Activated naive CD8-positive, alpha-beta T cell treated with anti-CD3 and anti-CD28 coated beads, Interleukin-2, amount 50 U/mL, for 24 hours (primary cell): ENCODE data around the gene TUG1.

Source experiments
- ATAC-seq: fragments of 150-1000 bp; cut with Tn5 transposase; one replicate; pipeline ENCODE4 v1.10.0; 2021
- DNase-seq: peaks from one replicate; pipeline ENCODE4 v3.0.0; 2021
- H3K27ac Mint-ChIP-seq: one replicate; pipeline ENCODE4 v1.8.0; 2021; ENCODE audit warnings: mild to moderate bottlenecking, mixed read lengths
- H3K27me3 Mint-ChIP-seq: one replicate; pipeline ENCODE4 v1.8.0; 2021; ENCODE audit warnings: mixed read lengths
- H3K36me3 Mint-ChIP-seq: one replicate; pipeline ENCODE4 v1.8.0; 2021; ENCODE audit warnings: low read depth, mixed read lengths
- H3K4me1 Mint-ChIP-seq: one replicate; pipeline ENCODE4 v1.8.0; 2021; ENCODE audit warnings: mixed read lengths
- H3K4me3 Mint-ChIP-seq: one replicate; pipeline ENCODE4 v1.8.0; 2021; ENCODE audit warnings: mild to moderate bottlenecking, moderate library complexity, mixed read lengths
- H3K9me3 Mint-ChIP-seq: one replicate; pipeline ENCODE4 v1.8.0; 2021; ENCODE audit warnings: mixed read lengths

The TUG1 gene

DNA sequence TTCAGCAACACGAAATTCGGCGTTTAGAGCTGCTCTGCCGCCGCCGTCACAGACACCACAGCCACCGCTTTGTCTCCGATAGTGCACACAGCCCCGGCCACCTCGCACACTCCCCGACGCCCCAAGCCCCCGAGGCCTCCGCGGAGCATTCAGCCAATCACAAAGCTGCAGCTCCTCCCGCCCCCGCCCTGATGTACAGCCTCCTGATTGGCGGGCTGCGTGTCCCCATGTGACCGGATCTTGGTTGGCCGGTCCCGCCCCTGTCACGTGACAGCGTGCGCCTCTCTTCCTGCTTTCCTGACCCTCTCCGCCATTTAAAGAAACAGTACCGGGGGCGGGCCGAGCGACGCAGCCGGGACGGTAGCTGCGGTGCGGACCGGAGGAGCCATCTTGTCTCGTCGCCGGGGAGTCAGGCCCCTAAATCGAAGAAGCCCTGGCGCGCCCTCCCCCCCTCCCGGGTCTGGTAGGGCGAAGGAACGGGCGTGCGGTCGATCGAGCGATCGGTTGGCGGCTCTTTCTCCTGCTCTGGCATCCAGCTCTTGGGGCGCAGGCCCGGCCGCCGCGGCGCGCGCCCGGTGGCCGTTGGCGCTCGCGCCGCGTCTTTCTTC lies at the start of gene TUG1:
TUG1 (plus strand) TSS at position 342 of the 608 bp plus-strand sequence.
- Mint-ChIP-seq H3K9me3 (peaks cover 50% of the 10 kb centered on the region), H3K36me3 (peaks cover 81% of the 10 kb centered on the region), H3K4me3 (peak within 1 kb of the TSS; percentile 87), H3K4me1 (peaks cover 46% of the 10 kb centered on the region), H3K27me3 (peaks cover 2% of the 10 kb centered on the region), H3K27ac (peak within 1 kb of the TSS; percentile 96)
- peak; percentile 97 for DNase-seq
- peak; percentile 97 for ATAC-seq

DNA sequence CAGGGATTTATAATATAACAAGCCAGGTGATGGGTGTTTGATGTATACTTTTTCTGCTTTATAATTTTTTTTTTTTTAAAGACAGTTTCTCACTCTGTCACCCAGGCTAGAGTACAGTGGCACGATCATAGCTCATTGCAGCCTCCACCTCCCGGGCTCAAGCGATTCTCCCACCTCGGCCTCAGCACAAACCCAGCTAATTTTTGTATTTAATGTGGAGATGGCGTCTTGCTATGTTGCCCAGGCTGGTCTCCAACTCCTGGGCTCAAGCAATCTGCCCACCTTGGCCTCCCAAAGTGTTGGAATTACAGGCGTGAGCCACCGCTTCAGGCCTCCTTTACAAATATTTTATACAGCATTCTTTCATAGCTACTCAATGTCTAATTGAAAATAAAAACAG lies 49.1 kb upstream of the TUG1 start:
- no peak for ATAC-seq

GRCh38 chr22:30920407-30920806 lies 48.7 kb upstream of the TUG1 start:
- peak; percentile 91 for DNase-seq
- Mint-ChIP-seq H3K4me3 (peak overlapping the region; percentile 77), H3K9me3 (peaks cover 5% of the 10 kb centered on the region), H3K4me1 (peaks cover 20% of the 10 kb centered on the region), H3K36me3 (peaks cover 7% of the 10 kb centered on the region), H3K27ac (peak overlapping the region; percentile 61), H3K27me3 (no peaks in the 10 kb centered on the region)
- ATAC-seq, result peak; percentile 80

More for the DNA sequence above, 49.1 kb upstream of the TUG1 start:
- Mint-ChIP-seq H3K36me3 (peaks cover 7% of the 10 kb centered on the region), H3K27ac (no peak overlapping the region), H3K4me1 (peaks cover 20% of the 10 kb centered on the region), H3K27me3 (no peaks in the 10 kb centered on the region), H3K4me3 (no peak overlapping the region), H3K9me3 (peaks cover 6% of the 10 kb centered on the region)
- no peak for DNase-seq

GRCh38 chr22:30921108-30921507 lies 48.0 kb upstream of the TUG1 start:
- Mint-ChIP-seq H3K4me1 (peaks cover 20% of the 10 kb centered on the region), H3K27me3 (no peaks in the 10 kb centered on the region), H3K9me3 (no peaks in the 10 kb centered on the region), H3K4me3 (peak overlapping the region; percentile 76), H3K36me3 (peaks cover 2% of the 10 kb centered on the region), H3K27ac (peak overlapping the region; percentile 76)
- ATAC-seq, result no peak
- no peak for DNase-seq

- Mint-ChIP-seq H3K27ac (peak overlapping the region; percentile 76), H3K9me3 (no peaks in the 10 kb centered on the region), H3K4me1 (peaks cover 20% of the 10 kb centered on the region), H3K27me3 (no peaks in the 10 kb centered on the region), H3K4me3 (peak overlapping the region; percentile 76), H3K36me3 (peaks cover 8% of the 10 kb centered on the region)
- ATAC-seq (no peak), DNase-seq (peak; percentile 73)
These were observed 46.9 kb upstream of the TUG1 start for GRCh38 chr22:30922151-30922611.

- H3K36me3 Mint-ChIP-seq, result peaks cover 11% of the 10 kb centered on the region
- DNase-seq, result no peak
- H3K27ac Mint-ChIP-seq, result peak overlapping the region; percentile 56
- H3K4me1 Mint-ChIP-seq, result peaks cover 20% of the 10 kb centered on the region
- no peak overlapping the region for H3K4me3 Mint-ChIP-seq
- H3K9me3 Mint-ChIP-seq, result no peaks in the 10 kb centered on the region
- ATAC-seq, result no peak
- no peaks in the 10 kb centered on the region for H3K27me3 Mint-ChIP-seq
These were observed 45.7 kb upstream of the TUG1 start for GRCh38 chr22:30923168-30923900.

DNA sequence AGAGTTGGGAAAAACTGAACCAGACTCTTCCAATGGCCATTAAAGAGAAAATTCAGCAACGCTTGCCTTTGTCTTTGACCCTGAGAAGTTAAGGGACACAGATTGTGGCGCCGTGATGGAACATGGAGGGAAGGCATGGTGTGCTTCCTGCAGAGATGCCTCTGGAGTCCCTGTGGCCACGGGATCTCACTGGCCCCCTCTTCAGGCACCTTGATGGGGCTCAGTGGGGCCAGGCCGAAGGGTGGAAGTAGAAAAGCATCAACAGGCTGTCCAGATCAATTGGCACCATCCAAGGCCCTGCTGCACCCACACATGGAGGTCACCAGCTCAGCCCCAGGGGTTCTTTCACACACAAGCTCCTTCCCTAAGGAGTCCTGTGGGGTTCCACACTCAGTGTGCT lies 43.4 kb upstream of the TUG1 start:
- no peak for ATAC-seq
- Mint-ChIP-seq H3K4me3 (no peak overlapping the region), H3K4me1 (peaks cover 14% of the 10 kb centered on the region), H3K27ac (no peak overlapping the region), H3K27me3 (no peaks in the 10 kb centered on the region), H3K9me3 (no peaks in the 10 kb centered on the region), H3K36me3 (peaks cover 12% of the 10 kb centered on the region)
- no peak for DNase-seq

GRCh38 chr22:30926706-30927105 lies 42.4 kb upstream of the TUG1 start:
- peaks cover 15% of the 10 kb centered on the region for H3K36me3 Mint-ChIP-seq
- peaks cover 9% of the 10 kb centered on the region for H3K4me1 Mint-ChIP-seq
- no peak for DNase-seq
- no peak overlapping the region for H3K27ac Mint-ChIP-seq
- no peak for ATAC-seq
- no peaks in the 10 kb centered on the region for H3K9me3 Mint-ChIP-seq
- no peaks in the 10 kb centered on the region for H3K27me3 Mint-ChIP-seq
- H3K4me3 Mint-ChIP-seq, result no peak overlapping the region

GRCh38 chr22:30927806-30928205 lies 41.3 kb upstream of the TUG1 start:
- no peak overlapping the region for H3K27ac Mint-ChIP-seq
- ATAC-seq, result no peak
- H3K4me1 Mint-ChIP-seq, result peaks cover 5% of the 10 kb centered on the region
- peaks cover 16% of the 10 kb centered on the region for H3K36me3 Mint-ChIP-seq
- H3K4me3 Mint-ChIP-seq, result no peak overlapping the region
- no peaks in the 10 kb centered on the region for H3K9me3 Mint-ChIP-seq
- no peaks in the 10 kb centered on the region for H3K27me3 Mint-ChIP-seq
- DNase-seq, result no peak

DNA sequence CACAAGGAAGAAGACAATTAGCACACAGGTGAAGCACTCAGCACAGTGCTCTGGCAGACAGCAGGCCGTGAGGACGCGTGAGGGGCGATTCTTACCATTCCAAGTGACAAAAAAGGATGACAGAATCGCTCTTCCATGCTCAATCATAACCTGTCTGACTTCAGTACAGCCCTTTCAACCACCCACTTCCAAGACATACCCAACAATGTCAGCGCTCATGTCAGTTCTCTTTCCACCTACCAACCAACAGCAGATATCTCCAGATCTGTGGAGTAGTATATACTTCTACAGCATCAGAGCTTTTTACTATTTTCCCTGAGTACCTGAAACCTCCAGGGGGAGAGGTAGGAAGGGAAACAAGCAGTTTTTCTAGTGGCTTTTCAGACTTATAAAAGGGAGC lies 40.7 kb upstream of the TUG1 start:
- peaks cover 17% of the 10 kb centered on the region for H3K36me3 Mint-ChIP-seq
- no peak overlapping the region for H3K4me3 Mint-ChIP-seq
- H3K9me3 Mint-ChIP-seq, result no peaks in the 10 kb centered on the region
- no peak for DNase-seq
- H3K27me3 Mint-ChIP-seq, result no peaks in the 10 kb centered on the region
- H3K4me1 Mint-ChIP-seq, result peaks cover 5% of the 10 kb centered on the region
- no peak for ATAC-seq
- H3K27ac Mint-ChIP-seq, result no peak overlapping the region

- H3K27me3 Mint-ChIP-seq, result no peaks in the 10 kb centered on the region
- peaks cover 5% of the 10 kb centered on the region for H3K4me1 Mint-ChIP-seq
- peaks cover 33% of the 10 kb centered on the region for H3K36me3 Mint-ChIP-seq
- ATAC-seq (no peak), DNase-seq (no peak)
- H3K9me3 Mint-ChIP-seq, result no peaks in the 10 kb centered on the region
- no peak overlapping the region for H3K4me3 Mint-ChIP-seq
- no peak overlapping the region for H3K27ac Mint-ChIP-seq
These were observed 38.8 kb upstream of the TUG1 start for GRCh38 chr22:30930228-30930627.

DNA sequence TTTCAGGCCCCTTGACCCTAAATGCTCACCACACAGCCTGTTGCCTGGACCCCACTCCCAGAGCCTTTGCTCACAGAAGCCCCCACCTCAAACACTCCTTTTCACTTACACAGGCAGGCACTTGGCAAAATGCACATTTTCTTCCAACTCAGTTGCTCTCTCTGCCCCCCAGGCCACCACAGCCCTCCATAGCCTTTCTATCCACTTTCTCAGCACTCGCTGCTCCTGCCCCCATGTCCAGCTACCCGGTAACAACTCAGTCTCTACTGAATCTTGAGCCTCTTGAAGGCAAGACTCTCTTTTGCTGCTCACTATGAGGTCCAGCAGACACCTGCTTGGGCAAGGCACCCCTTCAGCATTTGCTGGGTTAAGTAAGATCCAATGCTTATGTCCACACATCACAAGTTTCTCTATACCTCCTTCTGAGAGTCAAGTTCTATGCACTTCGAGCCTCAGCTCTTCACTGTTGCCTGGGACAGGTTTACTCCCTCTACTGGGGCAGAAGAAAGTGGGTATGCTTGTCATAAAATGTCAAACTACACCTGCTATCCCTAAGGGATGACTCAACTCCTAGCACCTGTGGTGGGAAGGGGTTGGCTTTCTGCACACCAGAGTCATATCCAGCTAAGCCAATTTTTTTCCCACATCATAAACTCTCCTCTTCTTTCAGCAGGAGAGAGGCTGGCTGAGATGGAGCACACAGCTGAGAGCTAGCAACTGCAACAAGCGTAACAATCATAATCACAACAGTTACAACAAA lies 37.3 kb upstream of the TUG1 start:
- peak overlapping the region; percentile 53 for H3K27ac Mint-ChIP-seq
- H3K9me3 Mint-ChIP-seq, result no peaks in the 10 kb centered on the region
- peaks cover 43% of the 10 kb centered on the region for H3K36me3 Mint-ChIP-seq
- no peak overlapping the region for H3K4me3 Mint-ChIP-seq
- DNase-seq (no peak), ATAC-seq (no peak)
- H3K27me3 Mint-ChIP-seq, result no peaks in the 10 kb centered on the region
- peaks cover 5% of the 10 kb centered on the region for H3K4me1 Mint-ChIP-seq

DNA sequence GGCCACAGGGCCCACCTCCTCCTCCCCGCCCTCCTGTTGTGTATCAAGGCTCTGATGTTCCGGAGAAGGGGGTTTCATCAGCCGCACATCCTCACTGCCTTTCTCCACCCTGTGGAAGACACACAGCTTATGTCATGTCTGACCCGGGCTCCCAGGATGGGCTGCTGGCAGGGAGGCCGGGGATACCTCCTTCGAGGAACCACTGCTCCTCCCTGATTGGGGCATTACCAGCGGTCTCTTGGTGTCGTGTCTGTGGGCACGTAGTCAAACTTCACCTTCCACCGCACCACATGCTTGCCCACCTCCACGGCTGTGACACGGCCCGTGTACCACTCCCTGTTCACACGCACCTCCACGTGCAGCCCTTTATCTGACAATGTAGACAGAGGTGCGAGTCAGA lies 36.4 kb upstream of the TUG1 start:
- H3K36me3 Mint-ChIP-seq, result peaks cover 43% of the 10 kb centered on the region
- H3K27ac Mint-ChIP-seq, result no peak overlapping the region

GRCh38 chr22:30933457-30933856 lies 35.6 kb upstream of the TUG1 start:
- Mint-ChIP-seq H3K4me1 (peaks cover 5% of the 10 kb centered on the region), H3K27me3 (no peaks in the 10 kb centered on the region), H3K4me3 (no peak overlapping the region), H3K27ac (no peak overlapping the region), H3K9me3 (no peaks in the 10 kb centered on the region), H3K36me3 (peaks cover 49% of the 10 kb centered on the region)
- ATAC-seq, result no peak
- no peak for DNase-seq

More for the DNA sequence above, 36.4 kb upstream of the TUG1 start:
- no peak for DNase-seq
- Mint-ChIP-seq H3K4me3 (no peak overlapping the region), H3K4me1 (peaks cover 5% of the 10 kb centered on the region), H3K9me3 (no peaks in the 10 kb centered on the region), H3K27me3 (no peaks in the 10 kb centered on the region)
- ATAC-seq, result no peak

DNA sequence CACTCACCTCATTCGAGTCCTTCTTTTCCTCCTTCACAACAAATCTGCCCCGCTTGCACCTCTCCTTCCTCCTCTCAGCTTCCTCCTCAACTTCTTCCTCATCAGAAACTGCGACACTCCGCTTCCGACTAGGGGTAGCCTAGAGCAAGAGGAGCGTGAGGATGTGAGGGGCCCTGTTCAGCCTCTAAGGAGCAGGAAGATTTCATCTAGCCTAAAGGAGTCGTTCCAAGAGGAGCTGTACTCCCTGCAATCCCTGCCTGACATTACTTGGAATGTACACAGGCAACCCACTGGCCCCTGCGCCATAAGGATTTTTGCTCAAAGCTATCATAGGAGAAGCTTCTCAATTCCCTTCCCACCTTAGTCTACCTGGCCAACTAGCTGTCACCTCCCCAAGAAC lies 35.0 kb upstream of the TUG1 start:
- Mint-ChIP-seq H3K4me3 (no peak overlapping the region), H3K4me1 (peaks cover 8% of the 10 kb centered on the region), H3K27me3 (no peaks in the 10 kb centered on the region), H3K9me3 (no peaks in the 10 kb centered on the region), H3K36me3 (peaks cover 52% of the 10 kb centered on the region), H3K27ac (no peak overlapping the region)
- DNase-seq (no peak), ATAC-seq (no peak)
